ENCODE results near the gene FBXW5. TPM values are rescaled to one million over a fixed set of nuclear protein-coding genes. Genes with fewer than 3 reads are reported as not detected.

The FBXW5 gene
- total and polyA plus RNA-seq, 9 of the 15 experiments (the other 6 are each of a cell fraction or from before 2014, with no cell fraction given): 0.21 to 128 (median 37.0) TPM

DNA sequence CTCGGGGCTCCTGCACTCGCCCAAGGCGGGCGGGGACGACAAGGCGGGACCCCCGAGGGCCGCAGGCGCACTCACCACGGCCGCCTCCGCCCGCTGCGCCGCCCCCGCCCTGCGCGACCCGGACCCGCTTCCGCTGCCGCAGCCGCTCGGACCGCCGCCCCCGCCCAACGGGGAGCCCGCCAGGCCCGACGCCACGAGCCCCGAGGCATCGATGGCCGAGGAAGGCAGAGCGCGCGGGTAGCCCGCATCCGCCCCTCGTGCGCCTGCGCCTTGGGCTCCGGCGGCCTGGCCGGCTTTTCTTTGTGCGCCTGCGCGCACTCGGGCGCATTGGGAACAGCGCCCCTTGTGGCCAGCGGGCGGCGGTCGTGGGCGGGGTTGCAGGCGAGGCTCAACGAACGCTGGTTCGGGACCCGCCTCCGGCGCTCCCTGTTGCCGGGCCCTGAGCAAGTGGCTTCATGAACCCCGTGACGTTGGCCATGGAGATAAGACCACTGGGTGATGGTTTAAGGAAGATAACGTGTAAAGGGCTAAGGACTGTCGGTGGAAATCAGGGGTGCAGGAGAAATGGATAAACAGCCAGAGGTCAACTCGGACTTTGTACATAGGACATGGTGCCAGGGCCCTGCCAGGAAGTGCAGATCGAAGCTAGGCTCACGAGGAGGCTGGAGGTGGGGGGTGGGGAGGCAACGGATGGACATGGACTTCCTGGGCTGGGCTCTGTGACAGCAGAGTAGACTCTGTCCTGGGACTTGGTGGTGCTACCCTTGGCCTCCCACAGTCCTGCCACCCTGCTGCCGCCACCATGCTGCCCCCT is at the start of gene FBXW5, which contains the start of gene C8G (continued):
- TF ChIP-seq STAT5B (CRISPR knock-in tag; IDR thresholded peaks at IDR 0.05) (no peak), SRF (CRISPR knock-in tag; IDR thresholded peaks at IDR 0.05) (peak in 1 of 2 experiments; percentile 32; a peak in 1 of 4 replicates), ZNF395 (CRISPR knock-in tag; IDR thresholded peaks at IDR 0.05) (peak; percentile 63; the same call in 1 of the 2 replicates), EWSR1 (IDR thresholded peaks at IDR 0.05; ENCODE audit: borderline replicate concordance, low read depth, partially characterized antibody) (no peak), HMGXB4 (CRISPR knock-in tag; IDR thresholded peaks at IDR 0.05) (peak; percentile 12; the same call in 1 of the 2 replicates), ARID4B (CRISPR knock-in tag; IDR thresholded peaks at IDR 0.05) (peak; percentile 62; the same call in 1 of the 2 replicates), HSF4 (CRISPR knock-in tag; IDR thresholded peaks at IDR 0.05; ENCODE audit: borderline replicate concordance) (no peak), SRSF1 (IDR thresholded peaks at IDR 0.05; ENCODE audit: low read depth, low read length) (no peak), KAT7 (CRISPR knock-in tag; IDR thresholded peaks at IDR 0.05; ENCODE audit: borderline replicate concordance) (no peak; the same call in 1 of the 2 replicates)
- TF ChIP-seq, protein P1, sequence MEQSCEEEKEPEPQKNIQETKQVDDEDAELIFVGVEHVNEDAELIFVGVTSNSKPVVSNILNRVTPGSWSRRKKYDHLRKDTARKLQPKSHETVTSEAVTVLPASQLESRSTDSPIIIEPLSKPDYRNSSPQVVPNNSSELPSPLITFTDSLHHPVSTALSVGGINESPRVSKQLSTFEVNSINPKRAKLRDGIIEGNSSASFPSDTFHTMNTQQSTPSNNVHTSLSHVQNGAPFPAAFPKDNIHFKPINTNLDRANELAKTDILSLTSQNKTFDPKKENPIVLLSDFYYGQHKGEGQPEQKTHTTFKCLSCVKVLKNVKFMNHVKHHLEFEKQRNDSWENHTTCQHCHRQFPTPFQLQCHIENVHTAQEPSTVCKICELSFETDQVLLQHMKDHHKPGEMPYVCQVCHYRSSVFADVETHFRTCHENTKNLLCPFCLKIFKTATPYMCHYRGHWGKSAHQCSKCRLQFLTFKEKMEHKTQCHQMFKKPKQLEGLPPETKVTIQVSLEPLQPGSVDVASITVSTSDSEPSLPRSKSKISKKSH (CRISPR knock-in tag; IDR thresholded peaks at IDR 0.05): no peak
- TF ChIP-seq, protein P2, sequence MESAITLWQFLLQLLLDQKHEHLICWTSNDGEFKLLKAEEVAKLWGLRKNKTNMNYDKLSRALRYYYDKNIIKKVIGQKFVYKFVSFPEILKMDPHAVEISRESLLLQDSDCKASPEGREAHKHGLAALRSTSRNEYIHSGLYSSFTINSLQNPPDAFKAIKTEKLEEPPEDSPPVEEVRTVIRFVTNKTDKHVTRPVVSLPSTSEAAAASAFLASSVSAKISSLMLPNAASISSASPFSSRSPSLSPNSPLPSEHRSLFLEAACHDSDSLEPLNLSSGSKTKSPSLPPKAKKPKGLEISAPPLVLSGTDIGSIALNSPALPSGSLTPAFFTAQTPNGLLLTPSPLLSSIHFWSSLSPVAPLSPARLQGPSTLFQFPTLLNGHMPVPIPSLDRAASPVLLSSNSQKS (CRISPR knock-in tag; IDR thresholded peaks at IDR 0.05): no peak
- TF ChIP-seq, protein P3, sequence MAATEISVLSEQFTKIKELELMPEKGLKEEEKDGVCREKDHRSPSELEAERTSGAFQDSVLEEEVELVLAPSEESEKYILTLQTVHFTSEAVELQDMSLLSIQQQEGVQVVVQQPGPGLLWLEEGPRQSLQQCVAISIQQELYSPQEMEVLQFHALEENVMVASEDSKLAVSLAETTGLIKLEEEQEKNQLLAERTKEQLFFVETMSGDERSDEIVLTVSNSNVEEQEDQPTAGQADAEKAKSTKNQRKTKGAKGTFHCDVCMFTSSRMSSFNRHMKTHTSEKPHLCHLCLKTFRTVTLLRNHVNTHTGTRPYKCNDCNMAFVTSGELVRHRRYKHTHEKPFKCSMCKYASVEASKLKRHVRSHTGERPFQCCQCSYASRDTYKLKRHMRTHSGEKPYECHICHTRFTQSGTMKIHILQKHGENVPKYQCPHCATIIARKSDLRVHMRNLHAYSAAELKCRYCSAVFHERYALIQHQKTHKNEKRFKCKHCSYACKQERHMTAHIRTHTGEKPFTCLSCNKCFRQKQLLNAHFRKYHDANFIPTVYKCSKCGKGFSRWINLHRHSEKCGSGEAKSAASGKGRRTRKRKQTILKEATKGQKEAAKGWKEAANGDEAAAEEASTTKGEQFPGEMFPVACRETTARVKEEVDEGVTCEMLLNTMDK (IDR thresholded peaks at IDR 0.05; ENCODE audit: borderline replicate concordance, insufficient read depth, low read depth, low read length, poor library complexity, severe bottlenecking): peak; percentile 98

Measured in K562 (cell line).